ENCODE results near the gene FBXO44. TPM values are rescaled to one million over a fixed set of nuclear protein-coding genes. Genes with fewer than 3 reads are reported as not detected.

FBXO44 gene
- total RNA-seq, 4 donors from 2014 or later: 11.2 to 43.7 (median 15.0) TPM

- TF ChIP-seq CTCF (IDR thresholded peaks at IDR 0.05) (no peak), POLR2A (IDR thresholded peaks at IDR 0.05) (no peak)
- H3K9me3 ChIP-seq: no peaks in the 10 kb centered on the region
- no peak overlapping the region for H3K27ac ChIP-seq
- peaks cover 0 to 7% (median 0%) of the 10 kb centered on the region in 4 donors for H3K4me1 ChIP-seq
- peaks cover 0 to 1% of the 10 kb centered on the region in 2 donors for H3K27me3 ChIP-seq
- H3K4me3 ChIP-seq: no peak overlapping the region
- DNase-seq: no peak
- H3K36me3 ChIP-seq: no peaks in the 10 kb centered on the region
Measured at GRCh38 chr1:11697188-11697892, 42.7 kb downstream of the FBXO44 start.

- H3K36me3 ChIP-seq: no peaks in the 10 kb centered on the region
- H3K4me1 ChIP-seq: peaks cover 0 to 2% (median 0%) of the 10 kb centered on the region in 4 donors
- H3K4me3 ChIP-seq: no peak overlapping the region
- H3K9me3 ChIP-seq: no peaks in the 10 kb centered on the region
- H3K27ac ChIP-seq: no peak overlapping the region
- no peaks in the 10 kb centered on the region for H3K27me3 ChIP-seq
- DNase-seq: no peak
- TF ChIP-seq POLR2A (IDR thresholded peaks at IDR 0.05) (no peak), CTCF (IDR thresholded peaks at IDR 0.05) (no peak)
Measured at GRCh38 chr1:11697893-11698210, 43.2 kb downstream of the FBXO44 start.

- no peak for DNase-seq
- Histone ChIP-seq H3K4me1 (no peaks in the 10 kb centered on the region), H3K27me3 (no peaks in the 10 kb centered on the region), H3K4me3 (no peak overlapping the region), H3K27ac (no peak overlapping the region), H3K9me3 (no peaks in the 10 kb centered on the region), H3K36me3 (no peaks in the 10 kb centered on the region)
- no peak for TF ChIP-seq POLR2A (IDR thresholded peaks at IDR 0.05)
- TF ChIP-seq CTCF (IDR thresholded peaks at IDR 0.05): no peak
Measured at GRCh38 chr1:11700601-11701467, 46.2 kb downstream of the FBXO44 start.

- H3K27ac ChIP-seq: no peak overlapping the region
- H3K27me3 ChIP-seq: no peaks in the 10 kb centered on the region
- H3K9me3 ChIP-seq: no peaks in the 10 kb centered on the region
- H3K4me1 ChIP-seq: no peaks in the 10 kb centered on the region
- no peaks in the 10 kb centered on the region for H3K36me3 ChIP-seq
- DNase-seq: no peak
- no peak for TF ChIP-seq POLR2A (IDR thresholded peaks at IDR 0.05)
- no peak for TF ChIP-seq CTCF (IDR thresholded peaks at IDR 0.05)
- H3K4me3 ChIP-seq: no peak overlapping the region
Measured at GRCh38 chr1:11701551-11701961, 46.9 kb downstream of the FBXO44 start.

GRCh38 chr1:11701981-11702803 is 47.5 kb downstream of the FBXO44 start:
- no peak for DNase-seq
- Histone ChIP-seq H3K4me3 (no peak overlapping the region), H3K36me3 (no peaks in the 10 kb centered on the region), H3K27me3 (no peaks in the 10 kb centered on the region), H3K9me3 (no peaks in the 10 kb centered on the region), H3K4me1 (no peaks in the 10 kb centered on the region), H3K27ac (no peak overlapping the region)
- no peak for TF ChIP-seq POLR2A (IDR thresholded peaks at IDR 0.05)
- no peak for TF ChIP-seq CTCF (IDR thresholded peaks at IDR 0.05)
